ENCODE measurements around the gene PRR7.
A peak's percentile ranks its signal among the peaks of the same experiment; 100 is the strongest.

The PRR7 gene

DNA sequence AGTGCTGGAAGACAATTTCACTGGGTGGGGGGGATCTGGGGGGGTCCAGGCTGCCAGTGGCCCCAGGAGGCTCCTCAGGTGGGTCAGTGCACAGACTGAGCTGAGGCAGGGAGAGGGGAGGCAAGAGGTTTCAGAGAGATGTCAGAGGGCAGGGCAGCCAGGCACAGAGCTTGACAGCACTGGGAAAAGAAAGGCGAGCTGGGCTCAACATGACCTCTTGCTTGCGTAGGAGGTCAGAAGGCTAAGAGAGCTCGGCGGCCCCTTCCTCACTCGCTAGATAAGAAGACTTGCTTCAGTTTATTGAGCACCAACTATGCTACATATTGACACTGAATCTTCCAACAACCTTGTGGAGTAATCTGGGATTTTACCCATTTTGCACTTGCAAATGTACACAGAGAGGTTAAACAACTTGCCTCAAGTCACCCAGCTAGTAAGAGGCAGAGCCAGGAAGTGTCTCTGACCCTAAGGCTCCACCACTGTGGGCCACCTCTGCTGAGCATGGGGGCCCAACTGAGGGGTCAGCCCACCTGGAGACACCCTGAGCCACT, 47.3 kb downstream of the PRR7 start:
- no peak for TF ChIP-seq NFIC (IDR thresholded peaks at IDR 0.05)
- TF ChIP-seq, protein P1, sequence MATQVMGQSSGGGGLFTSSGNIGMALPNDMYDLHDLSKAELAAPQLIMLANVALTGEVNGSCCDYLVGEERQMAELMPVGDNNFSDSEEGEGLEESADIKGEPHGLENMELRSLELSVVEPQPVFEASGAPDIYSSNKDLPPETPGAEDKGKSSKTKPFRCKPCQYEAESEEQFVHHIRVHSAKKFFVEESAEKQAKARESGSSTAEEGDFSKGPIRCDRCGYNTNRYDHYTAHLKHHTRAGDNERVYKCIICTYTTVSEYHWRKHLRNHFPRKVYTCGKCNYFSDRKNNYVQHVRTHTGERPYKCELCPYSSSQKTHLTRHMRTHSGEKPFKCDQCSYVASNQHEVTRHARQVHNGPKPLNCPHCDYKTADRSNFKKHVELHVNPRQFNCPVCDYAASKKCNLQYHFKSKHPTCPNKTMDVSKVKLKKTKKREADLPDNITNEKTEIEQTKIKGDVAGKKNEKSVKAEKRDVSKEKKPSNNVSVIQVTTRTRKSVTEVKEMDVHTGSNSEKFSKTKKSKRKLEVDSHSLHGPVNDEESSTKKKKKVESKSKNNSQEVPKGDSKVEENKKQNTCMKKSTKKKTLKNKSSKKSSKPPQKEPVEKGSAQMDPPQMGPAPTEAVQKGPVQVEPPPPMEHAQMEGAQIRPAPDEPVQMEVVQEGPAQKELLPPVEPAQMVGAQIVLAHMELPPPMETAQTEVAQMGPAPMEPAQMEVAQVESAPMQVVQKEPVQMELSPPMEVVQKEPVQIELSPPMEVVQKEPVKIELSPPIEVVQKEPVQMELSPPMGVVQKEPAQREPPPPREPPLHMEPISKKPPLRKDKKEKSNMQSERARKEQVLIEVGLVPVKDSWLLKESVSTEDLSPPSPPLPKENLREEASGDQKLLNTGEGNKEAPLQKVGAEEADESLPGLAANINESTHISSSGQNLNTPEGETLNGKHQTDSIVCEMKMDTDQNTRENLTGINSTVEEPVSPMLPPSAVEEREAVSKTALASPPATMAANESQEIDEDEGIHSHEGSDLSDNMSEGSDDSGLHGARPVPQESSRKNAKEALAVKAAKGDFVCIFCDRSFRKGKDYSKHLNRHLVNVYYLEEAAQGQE (IDR thresholded peaks at IDR 0.05; ENCODE audit: low read depth), result no peak
- no peak for TF ChIP-seq FOXM1 (IDR thresholded peaks at IDR 0.05; ENCODE audit: borderline replicate concordance, low read depth)
- TF ChIP-seq USF1 (IDR thresholded peaks at IDR 0.05), result no peak
- TF ChIP-seq TEAD4 (IDR thresholded peaks at IDR 0.05), result no peak
- TF ChIP-seq CEBPB (IDR thresholded peaks at IDR 0.05), result no peak
- TF ChIP-seq EP300 (IDR thresholded peaks at IDR 0.05; ENCODE audit: borderline replicate concordance), result no peak
- no peak for TF ChIP-seq YY1 (IDR thresholded peaks at IDR 0.05; ENCODE audit: low read depth)
- TF ChIP-seq TCF12 (IDR thresholded peaks at IDR 0.05; ENCODE audit: low read depth), result no peak
- TF ChIP-seq RAD21 (IDR thresholded peaks at IDR 0.05; ENCODE audit: low read depth), result no peak

DNA sequence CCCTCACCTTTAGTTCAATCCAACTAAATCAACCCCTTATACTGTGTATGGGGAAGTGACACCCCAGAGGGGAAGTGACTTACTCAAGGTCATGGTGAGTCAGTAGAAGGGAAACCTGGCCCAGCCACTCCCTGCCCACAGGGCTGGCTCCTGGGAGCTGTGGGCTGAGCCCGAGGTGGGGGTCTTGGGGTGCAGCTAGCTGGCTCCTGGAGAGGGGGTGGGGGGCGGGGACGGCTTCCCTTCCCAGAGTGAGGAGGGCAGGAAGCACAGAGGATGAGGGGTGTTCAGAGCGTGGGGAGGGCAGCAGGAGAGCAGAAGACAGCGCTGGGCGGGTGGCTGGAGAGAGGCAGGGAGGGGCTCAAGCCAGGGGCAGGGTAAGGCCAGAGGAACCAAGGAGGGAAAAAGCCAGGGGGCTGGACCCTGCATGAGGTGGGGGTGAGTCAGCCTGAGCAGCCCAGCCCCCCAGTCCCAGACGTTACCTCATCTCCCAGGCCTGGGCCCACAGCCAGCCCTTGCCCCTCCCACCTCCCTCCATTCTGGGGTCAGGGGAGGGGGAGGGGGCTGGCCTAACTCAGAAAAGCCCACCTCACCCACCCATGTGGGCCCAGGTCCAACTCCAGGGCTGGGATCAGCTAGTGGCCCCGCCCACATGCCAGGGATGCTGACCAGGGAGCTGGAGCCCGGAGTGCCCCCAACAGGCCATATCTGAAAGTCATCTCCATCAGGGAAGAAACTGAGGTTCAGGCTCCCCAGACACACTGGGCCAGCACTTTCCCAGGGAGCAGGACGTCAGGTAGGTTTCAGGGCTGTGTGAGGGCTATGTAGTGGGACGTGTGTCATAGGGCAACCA, 48.0 kb downstream of the PRR7 start:
- TF ChIP-seq CREB1 (IDR thresholded peaks at IDR 0.05; ENCODE audit: low read depth) (no peak), YY1 (IDR thresholded peaks at IDR 0.05; ENCODE audit: low read depth) (no peak), CEBPB (IDR thresholded peaks at IDR 0.05) (no peak), ZBTB7A (IDR thresholded peaks at IDR 0.05; ENCODE audit: low read depth) (peak; percentile 75; the same call in 1 of the 2 replicates), TEAD4 (IDR thresholded peaks at IDR 0.05) (peak; percentile 34), RAD21 (IDR thresholded peaks at IDR 0.05; ENCODE audit: low read depth) (no peak), EGR1 (IDR thresholded peaks at IDR 0.05) (no peak), EP300 (IDR thresholded peaks at IDR 0.05; ENCODE audit: borderline replicate concordance) (peak; percentile 45; the same call in 1 of the 2 replicates), MAX (IDR thresholded peaks at IDR 0.05) (no peak), NFIC (IDR thresholded peaks at IDR 0.05) (peak; percentile 76), USF1 (IDR thresholded peaks at IDR 0.05) (no peak), TAF1 (IDR thresholded peaks at IDR 0.05; ENCODE audit: low read depth) (0 out of 2 replicates have a peak, but pooled peaks have one; percentile 10), TCF12 (IDR thresholded peaks at IDR 0.05; ENCODE audit: low read depth) (peak; percentile 57; the same call in 1 of the 2 replicates)

DNA sequence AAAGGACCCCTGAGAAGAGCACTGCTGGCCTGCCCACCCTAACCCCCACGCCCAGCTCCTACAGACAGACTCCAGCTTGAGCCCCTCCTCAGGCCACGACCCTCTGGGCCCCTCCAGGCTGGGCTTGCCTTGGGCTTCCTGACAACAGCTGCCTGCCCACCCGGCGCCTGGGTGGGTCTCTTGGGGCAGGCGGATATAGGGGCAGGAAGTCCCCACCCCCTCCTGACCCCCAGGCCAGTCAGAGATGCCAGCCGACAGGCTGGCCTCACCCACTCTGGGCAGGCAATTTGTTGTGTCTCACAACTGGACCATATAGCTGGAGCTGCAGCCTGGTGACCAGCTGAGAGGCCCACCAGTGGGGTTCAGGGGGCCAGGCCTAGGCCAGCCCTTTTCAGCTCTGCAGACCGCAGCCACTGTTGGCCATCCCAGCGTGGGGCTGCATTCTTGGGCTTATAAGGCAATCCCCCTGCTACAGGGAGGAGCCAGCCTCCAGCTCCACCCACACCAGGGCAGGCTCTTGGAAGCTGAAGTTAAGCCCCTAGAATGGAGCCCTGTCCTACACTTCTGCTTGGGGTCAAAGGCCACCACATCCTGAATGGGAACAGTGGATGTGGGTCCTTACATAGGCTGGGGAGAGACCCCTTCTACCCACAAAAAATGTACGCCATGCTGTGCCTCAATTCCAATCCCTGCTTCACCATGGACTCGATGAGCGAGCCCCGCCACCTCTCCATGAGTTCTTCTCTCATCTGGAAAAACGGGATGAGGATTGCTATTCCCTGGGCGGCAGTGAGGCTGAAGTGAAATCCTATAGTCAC, 48.8 kb downstream of the PRR7 start:
- TF ChIP-seq FOXM1 (IDR thresholded peaks at IDR 0.05; ENCODE audit: borderline replicate concordance, low read depth) (no peak), EGR1 (IDR thresholded peaks at IDR 0.05) (no peak), CEBPB (IDR thresholded peaks at IDR 0.05) (no peak), EP300 (IDR thresholded peaks at IDR 0.05; ENCODE audit: borderline replicate concordance) (peak; percentile 44; the same call in 1 of the 2 replicates), YY1 (IDR thresholded peaks at IDR 0.05; ENCODE audit: low read depth) (no peak), RAD21 (IDR thresholded peaks at IDR 0.05; ENCODE audit: low read depth) (no peak), CREB1 (IDR thresholded peaks at IDR 0.05; ENCODE audit: low read depth) (no peak), NFIC (IDR thresholded peaks at IDR 0.05) (no peak), TEAD4 (IDR thresholded peaks at IDR 0.05) (peak; percentile 86), ZBTB7A (IDR thresholded peaks at IDR 0.05; ENCODE audit: low read depth) (no peak; the same call in 1 of the 2 replicates), USF1 (IDR thresholded peaks at IDR 0.05) (no peak), TCF12 (IDR thresholded peaks at IDR 0.05; ENCODE audit: low read depth) (no peak), TAF1 (IDR thresholded peaks at IDR 0.05; ENCODE audit: low read depth) (peak; percentile 13; the same call in 1 of the 2 replicates), MAX (IDR thresholded peaks at IDR 0.05) (no peak)
- TF ChIP-seq, protein P1 (IDR thresholded peaks at IDR 0.05; ENCODE audit: low read depth), result no peak

DNA sequence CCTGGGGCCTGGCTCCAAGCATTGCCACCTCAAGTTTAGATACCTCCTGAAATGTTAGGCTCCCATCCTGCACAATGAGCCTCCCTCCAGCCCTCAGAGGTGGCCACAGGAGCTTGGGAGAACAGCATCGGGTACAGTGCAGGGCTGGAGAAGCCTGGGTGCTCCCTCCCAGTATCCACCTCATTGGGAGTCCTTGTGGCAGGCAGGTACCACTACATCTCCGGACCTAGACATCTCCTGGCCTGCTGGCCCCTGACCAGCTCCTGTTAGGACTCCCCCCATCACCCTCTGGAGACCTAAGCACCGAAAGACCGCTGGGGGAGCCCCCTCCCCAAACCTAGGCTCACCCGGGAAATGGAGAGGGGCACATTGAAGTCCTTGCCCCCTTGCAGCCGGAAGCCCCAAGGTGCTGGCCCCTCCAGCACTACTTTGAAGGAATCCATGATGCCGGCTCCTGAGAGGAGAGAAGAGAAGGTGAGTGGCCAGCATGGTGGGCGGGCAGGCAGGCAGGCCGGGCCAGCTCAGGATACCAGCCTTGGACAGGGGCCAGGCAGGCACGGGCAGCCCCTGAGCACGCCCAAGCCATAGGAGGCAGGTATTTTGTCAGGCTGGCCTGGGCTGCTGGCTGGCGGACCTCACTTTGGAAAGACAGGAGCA, 49.6 kb downstream of the PRR7 start:
- TF ChIP-seq YY1 (IDR thresholded peaks at IDR 0.05; ENCODE audit: low read depth), result 0 out of 2 replicates have a peak, but pooled peaks have one; percentile 6
- TF ChIP-seq EP300 (IDR thresholded peaks at IDR 0.05; ENCODE audit: borderline replicate concordance), result 0 out of 2 replicates have a peak, but pooled peaks have one; percentile 38
- TF ChIP-seq NFIC (IDR thresholded peaks at IDR 0.05), result peak; percentile 87
- TF ChIP-seq MAX (IDR thresholded peaks at IDR 0.05), result 0 out of 2 replicates have a peak, but pooled peaks have one; percentile 47
- TF ChIP-seq RAD21 (IDR thresholded peaks at IDR 0.05; ENCODE audit: low read depth), result no peak

All from Ishikawa (cell line).